Measurements from ENCODE around the gene WIPF2.

The WIPF2 gene
- 44.8 to 61.5 (median 58.3) reads per million in 3 donors for total RNA-seq

- H3K36me3 ChIP-seq (ENCODE audit: control insufficient read depth, insufficient read depth, low read length): no peaks in the 10 kb centered on the region
- H3K4me3 ChIP-seq (ENCODE audit: insufficient read depth, low read depth, low read length, poor library complexity, severe bottlenecking): peak within 1 kb of the TSS; percentile 75
- peak; percentile 92 to 96 (median 94) for DNase-seq
- H3K4me1 ChIP-seq (ENCODE audit: control insufficient read depth, insufficient read depth, low read length, poor library complexity, severe bottlenecking): no peaks in the 10 kb centered on the region
- no peaks in the 10 kb centered on the region for H3K27me3 ChIP-seq (replicated peaks; ENCODE audit: control insufficient read depth, insufficient read depth, low read length, poor library complexity, severe bottlenecking)
- H3K9me3 ChIP-seq (ENCODE audit: control insufficient read depth, low read length): no peaks in the 10 kb centered on the region
- H3K27ac ChIP-seq (ENCODE audit: insufficient read depth, low read length, poor library complexity, severe bottlenecking): peak within 1 kb of the TSS; percentile 92
Measured at GRCh38 chr17:40218740-40219593, at the start of gene WIPF2. TSS of gene WIPF2 (plus strand) at chr17:40219304. CDS start at chr17:40256460, 37,156 bp downstream.

GRCh38 chr17:40170325-40170724 lies 48.8 kb upstream of the WIPF2 start:
- Histone ChIP-seq H3K27me3 (replicated peaks; ENCODE audit: control insufficient read depth, insufficient read depth, low read length, poor library complexity, severe bottlenecking) (no peaks in the 10 kb centered on the region), H3K4me3 (ENCODE audit: insufficient read depth, low read depth, low read length, poor library complexity, severe bottlenecking) (no peak overlapping the region), H3K36me3 (ENCODE audit: control insufficient read depth, insufficient read depth, low read length) (peaks cover 67% of the 10 kb centered on the region), H3K9me3 (ENCODE audit: control insufficient read depth, low read length) (no peaks in the 10 kb centered on the region), H3K4me1 (ENCODE audit: control insufficient read depth, insufficient read depth, low read length, poor library complexity, severe bottlenecking) (no peaks in the 10 kb centered on the region), H3K27ac (ENCODE audit: insufficient read depth, low read length, poor library complexity, severe bottlenecking) (no peak overlapping the region)
- DNase-seq: no peak

GRCh38 chr17:40171750-40172149 lies 47.4 kb upstream of the WIPF2 start:
- peaks cover under 1% of the 10 kb centered on the region for H3K4me1 ChIP-seq (ENCODE audit: control insufficient read depth, insufficient read depth, low read length, poor library complexity, severe bottlenecking)
- H3K9me3 ChIP-seq (ENCODE audit: control insufficient read depth, low read length): no peaks in the 10 kb centered on the region
- no peak overlapping the region for H3K4me3 ChIP-seq (ENCODE audit: insufficient read depth, low read depth, low read length, poor library complexity, severe bottlenecking)
- H3K27me3 ChIP-seq (replicated peaks; ENCODE audit: control insufficient read depth, insufficient read depth, low read length, poor library complexity, severe bottlenecking): no peaks in the 10 kb centered on the region
- DNase-seq: no peak
- H3K27ac ChIP-seq (ENCODE audit: insufficient read depth, low read length, poor library complexity, severe bottlenecking): no peak overlapping the region
- peaks cover 53% of the 10 kb centered on the region for H3K36me3 ChIP-seq (ENCODE audit: control insufficient read depth, insufficient read depth, low read length)

- H3K36me3 ChIP-seq (ENCODE audit: control insufficient read depth, insufficient read depth, low read length): peaks cover 39% of the 10 kb centered on the region
- H3K4me1 ChIP-seq (ENCODE audit: control insufficient read depth, insufficient read depth, low read length, poor library complexity, severe bottlenecking): peaks cover 12% of the 10 kb centered on the region
- H3K4me3 ChIP-seq (ENCODE audit: insufficient read depth, low read depth, low read length, poor library complexity, severe bottlenecking): no peak overlapping the region
- no peaks in the 10 kb centered on the region for H3K27me3 ChIP-seq (replicated peaks; ENCODE audit: control insufficient read depth, insufficient read depth, low read length, poor library complexity, severe bottlenecking)
- H3K9me3 ChIP-seq (ENCODE audit: control insufficient read depth, low read length): no peaks in the 10 kb centered on the region
- no peak overlapping the region for H3K27ac ChIP-seq (ENCODE audit: insufficient read depth, low read length, poor library complexity, severe bottlenecking)
- no peak for DNase-seq
Measured at GRCh38 chr17:40173091-40173777, 45.9 kb upstream of the WIPF2 start.

- Histone ChIP-seq H3K36me3 (ENCODE audit: control insufficient read depth, insufficient read depth, low read length) (peaks cover 38% of the 10 kb centered on the region), H3K27ac (ENCODE audit: insufficient read depth, low read length, poor library complexity, severe bottlenecking) (no peak overlapping the region), H3K27me3 (replicated peaks; ENCODE audit: control insufficient read depth, insufficient read depth, low read length, poor library complexity, severe bottlenecking) (no peaks in the 10 kb centered on the region), H3K4me3 (ENCODE audit: insufficient read depth, low read depth, low read length, poor library complexity, severe bottlenecking) (no peak overlapping the region), H3K9me3 (ENCODE audit: control insufficient read depth, low read length) (no peaks in the 10 kb centered on the region), H3K4me1 (ENCODE audit: control insufficient read depth, insufficient read depth, low read length, poor library complexity, severe bottlenecking) (peaks cover 13% of the 10 kb centered on the region)
- no peak for DNase-seq
Measured at GRCh38 chr17:40173778-40174135, 45.3 kb upstream of the WIPF2 start.

- no peak for DNase-seq
- Histone ChIP-seq H3K4me3 (ENCODE audit: insufficient read depth, low read depth, low read length, poor library complexity, severe bottlenecking) (no peak overlapping the region), H3K4me1 (ENCODE audit: control insufficient read depth, insufficient read depth, low read length, poor library complexity, severe bottlenecking) (peaks cover 13% of the 10 kb centered on the region), H3K27ac (ENCODE audit: insufficient read depth, low read length, poor library complexity, severe bottlenecking) (no peak overlapping the region), H3K36me3 (ENCODE audit: control insufficient read depth, insufficient read depth, low read length) (peaks cover 30% of the 10 kb centered on the region), H3K27me3 (replicated peaks; ENCODE audit: control insufficient read depth, insufficient read depth, low read length, poor library complexity, severe bottlenecking) (no peaks in the 10 kb centered on the region), H3K9me3 (ENCODE audit: control insufficient read depth, low read length) (no peaks in the 10 kb centered on the region)
Measured at GRCh38 chr17:40174514-40174913, 44.6 kb upstream of the WIPF2 start.

- H3K4me3 ChIP-seq (ENCODE audit: insufficient read depth, low read depth, low read length, poor library complexity, severe bottlenecking): no peak overlapping the region
- DNase-seq: no peak
- H3K27me3 ChIP-seq (replicated peaks; ENCODE audit: control insufficient read depth, insufficient read depth, low read length, poor library complexity, severe bottlenecking): no peaks in the 10 kb centered on the region
- no peaks in the 10 kb centered on the region for H3K9me3 ChIP-seq (ENCODE audit: control insufficient read depth, low read length)
- H3K36me3 ChIP-seq (ENCODE audit: control insufficient read depth, insufficient read depth, low read length): peaks cover 14% of the 10 kb centered on the region
- peaks cover 13% of the 10 kb centered on the region for H3K4me1 ChIP-seq (ENCODE audit: control insufficient read depth, insufficient read depth, low read length, poor library complexity, severe bottlenecking)
- no peak overlapping the region for H3K27ac ChIP-seq (ENCODE audit: insufficient read depth, low read length, poor library complexity, severe bottlenecking)
Measured at GRCh38 chr17:40175928-40176753, 43.0 kb upstream of the WIPF2 start.

GRCh38 chr17:40176754-40177110 lies 42.4 kb upstream of the WIPF2 start:
- Histone ChIP-seq H3K9me3 (ENCODE audit: control insufficient read depth, low read length) (no peaks in the 10 kb centered on the region), H3K27me3 (replicated peaks; ENCODE audit: control insufficient read depth, insufficient read depth, low read length, poor library complexity, severe bottlenecking) (no peaks in the 10 kb centered on the region), H3K27ac (ENCODE audit: insufficient read depth, low read length, poor library complexity, severe bottlenecking) (no peak overlapping the region), H3K4me1 (ENCODE audit: control insufficient read depth, insufficient read depth, low read length, poor library complexity, severe bottlenecking) (peaks cover 13% of the 10 kb centered on the region), H3K4me3 (ENCODE audit: insufficient read depth, low read depth, low read length, poor library complexity, severe bottlenecking) (no peak overlapping the region), H3K36me3 (ENCODE audit: control insufficient read depth, insufficient read depth, low read length) (peaks cover 8% of the 10 kb centered on the region)
- DNase-seq: no peak

- Histone ChIP-seq H3K9me3 (ENCODE audit: control insufficient read depth, low read length) (no peaks in the 10 kb centered on the region), H3K27ac (ENCODE audit: insufficient read depth, low read length, poor library complexity, severe bottlenecking) (no peak within 1 kb of the TSS), H3K36me3 (ENCODE audit: control insufficient read depth, insufficient read depth, low read length) (peaks cover 2% of the 10 kb centered on the region), H3K27me3 (replicated peaks; ENCODE audit: control insufficient read depth, insufficient read depth, low read length, poor library complexity, severe bottlenecking) (no peaks in the 10 kb centered on the region), H3K4me3 (ENCODE audit: insufficient read depth, low read depth, low read length, poor library complexity, severe bottlenecking) (peak within 1 kb of the TSS; percentile 69), H3K4me1 (ENCODE audit: control insufficient read depth, insufficient read depth, low read length, poor library complexity, severe bottlenecking) (peaks cover 13% of the 10 kb centered on the region)
- peak; percentile 69 to 73 (median 70) for DNase-seq
Measured at GRCh38 chr17:40177275-40177874, 41.7 kb upstream of the WIPF2 start, which contains the start of gene RAPGEFL1. TSS of gene RAPGEFL1 (plus strand) at chr17:40177470. CDS start at chr17:40177862, 392 bp downstream.
